IPS DF 6.9 (cell line): ENCODE data around the gene MTF2.

Source experiments
- DNase-seq: peaks from one replicate; pipeline ENCODE4 v3.0.0-alpha.2; 2013; ENCODE audit warnings: low read depth, low spot score
- H3K27ac ChIP-seq: one replicate; pipeline ENCODE4 v1.5.1; 2013; ENCODE audit warnings: low read length, control low read depth
- H3K27me3 ChIP-seq: 2 replicates; pipeline ENCODE4 v1.6.1; 2013; ENCODE audit warnings: mild to moderate bottlenecking, low read length; ENCODE audit not compliant: control insufficient read depth, insufficient read depth
- H3K36me3 ChIP-seq: 2 replicates; pipeline ENCODE4 v1.6.1; 2013; ENCODE audit warnings: low read length; ENCODE audit not compliant: control insufficient read depth, insufficient read depth
- H3K4me1 ChIP-seq: 2 replicates; pipeline ENCODE4 v1.6.1; 2013; ENCODE audit warnings: low read length; ENCODE audit not compliant: control insufficient read depth, insufficient read depth
- H3K4me3 ChIP-seq: 2 replicates; pipeline ENCODE4 v1.5.1; 2013; ENCODE audit warnings: mild to moderate bottlenecking, low read length
- H3K9me3 ChIP-seq: 2 replicates; pipeline ENCODE4 v1.6.1; 2013; ENCODE audit warnings: low read length, inconsistent platforms; ENCODE audit not compliant: control insufficient read depth, insufficient read depth
- WGBS: extraction: QIAGEN DNeasy Blood & Tissue Kit; methylation state at CpG from one replicate; pipeline ENCODE4 v1.1.7; 2013; ENCODE audit warnings: mixed read lengths, missing lambda C conversion rate; ENCODE audit not compliant: insufficient read length, insufficient coverage; 5-methylcytosine and 5-hydroxymethylcytosine counted together

The MTF2 gene

GRCh38 chr1:93109578-93109977 lies 30.5 kb downstream of the MTF2 start:
- no peaks in the 10 kb centered on the region for H3K27me3 ChIP-seq
- no peak for DNase-seq
- H3K4me3 ChIP-seq, result no peak overlapping the region
- no peaks in the 10 kb centered on the region for H3K9me3 ChIP-seq
- H3K36me3 ChIP-seq, result no peaks in the 10 kb centered on the region; the same call in 1 of the 2 replicates
- WGBS, result no CpG with 5 or more reads among the region's 2 CpGs
- H3K4me1 ChIP-seq, result no peaks in the 10 kb centered on the region; the same call in 1 of the 2 replicates
- H3K27ac ChIP-seq, result no peak overlapping the region

- no peaks in the 10 kb centered on the region for H3K27me3 ChIP-seq
- no peaks in the 10 kb centered on the region; the same call in 1 of the 2 replicates for H3K4me1 ChIP-seq
- DNase-seq, result no peak
- WGBS, result no CpG with 5 or more reads among the region's 1 CpG
- H3K9me3 ChIP-seq, result no peaks in the 10 kb centered on the region
- peaks cover 4% of the 10 kb centered on the region; the same call in 1 of the 2 replicates for H3K36me3 ChIP-seq
- H3K4me3 ChIP-seq, result no peak overlapping the region
- no peak overlapping the region for H3K27ac ChIP-seq
Observed at GRCh38 chr1:93111065-93111464, 32.0 kb downstream of the MTF2 start.

- H3K27ac ChIP-seq, result no peak overlapping the region
- H3K27me3 ChIP-seq, result no peaks in the 10 kb centered on the region
- no peaks in the 10 kb centered on the region; the same call in 1 of the 2 replicates for H3K4me1 ChIP-seq
- H3K36me3 ChIP-seq, result peaks cover 4% of the 10 kb centered on the region; the same call in 1 of the 2 replicates
- no peaks in the 10 kb centered on the region for H3K9me3 ChIP-seq
- H3K4me3 ChIP-seq, result no peak overlapping the region
- no peak for DNase-seq
Observed at GRCh38 chr1:93111561-93111960, 32.5 kb downstream of the MTF2 start.

- WGBS, result no CpG with 5 or more reads among the region's 3 CpGs
- no peaks in the 10 kb centered on the region for H3K9me3 ChIP-seq
- H3K4me1 ChIP-seq, result no peaks in the 10 kb centered on the region; the same call in 1 of the 2 replicates
- H3K4me3 ChIP-seq, result no peak overlapping the region
- no peak overlapping the region for H3K27ac ChIP-seq
- peaks cover 4% of the 10 kb centered on the region; the same call in 1 of the 2 replicates for H3K36me3 ChIP-seq
- no peaks in the 10 kb centered on the region for H3K27me3 ChIP-seq
- DNase-seq, result no peak
Observed at GRCh38 chr1:93113127-93113526, 34.0 kb downstream of the MTF2 start.

- WGBS, result no CpG with 5 or more reads among the region's 2 CpGs
- Histone ChIP-seq H3K36me3 (peaks cover 4% of the 10 kb centered on the region; the same call in 1 of the 2 replicates), H3K27ac (no peak overlapping the region), H3K4me1 (no peaks in the 10 kb centered on the region; the same call in 1 of the 2 replicates), H3K27me3 (no peaks in the 10 kb centered on the region), H3K9me3 (no peaks in the 10 kb centered on the region), H3K4me3 (no peak overlapping the region)
- DNase-seq, result no peak
Observed at GRCh38 chr1:93114391-93114790, 35.3 kb downstream of the MTF2 start.

GRCh38 chr1:93120614-93121013 lies 41.5 kb downstream of the MTF2 start:
- Histone ChIP-seq H3K27ac (no peak overlapping the region), H3K36me3 (no peaks in the 10 kb centered on the region; the same call in 1 of the 2 replicates), H3K4me1 (no peaks in the 10 kb centered on the region; the same call in 1 of the 2 replicates), H3K9me3 (no peaks in the 10 kb centered on the region), H3K4me3 (no peak overlapping the region), H3K27me3 (no peaks in the 10 kb centered on the region)
- DNase-seq, result no peak

GRCh38 chr1:93123201-93123783 lies 44.2 kb downstream of the MTF2 start:
- DNase-seq, result no peak
- H3K36me3 ChIP-seq, result no peaks in the 10 kb centered on the region; the same call in 1 of the 2 replicates
- WGBS, result no CpG with 5 or more reads among the region's 4 CpGs

GRCh38 chr1:93124556-93125355 lies 45.7 kb downstream of the MTF2 start:
- no peak overlapping the region for H3K27ac ChIP-seq
- no peaks in the 10 kb centered on the region for H3K27me3 ChIP-seq
- DNase-seq, result no peak
- no peaks in the 10 kb centered on the region for H3K9me3 ChIP-seq
- H3K36me3 ChIP-seq, result no peaks in the 10 kb centered on the region; the same call in 1 of the 2 replicates
- H3K4me3 ChIP-seq, result no peak overlapping the region
- no peaks in the 10 kb centered on the region; the same call in 1 of the 2 replicates for H3K4me1 ChIP-seq
- WGBS, result no CpG with 5 or more reads among the region's 4 CpGs

More at GRCh38 chr1:93123201-93123783, 44.2 kb downstream of the MTF2 start:
- Histone ChIP-seq H3K4me3 (no peak overlapping the region), H3K9me3 (no peaks in the 10 kb centered on the region), H3K27ac (no peak overlapping the region), H3K4me1 (no peaks in the 10 kb centered on the region; the same call in 1 of the 2 replicates), H3K27me3 (no peaks in the 10 kb centered on the region)

- Histone ChIP-seq H3K36me3 (no peaks in the 10 kb centered on the region), H3K27me3 (no peaks in the 10 kb centered on the region), H3K4me3 (no peak overlapping the region), H3K4me1 (no peaks in the 10 kb centered on the region; the same call in 1 of the 2 replicates), H3K9me3 (no peaks in the 10 kb centered on the region), H3K27ac (no peak overlapping the region)
- no peak for DNase-seq
Observed at GRCh38 chr1:93129507-93130099, 50.5 kb downstream of the MTF2 start.

- no peak overlapping the region for H3K27ac ChIP-seq
- peaks cover 8% of the 10 kb centered on the region; the same call in 1 of the 2 replicates for H3K36me3 ChIP-seq
- no peaks in the 10 kb centered on the region for H3K27me3 ChIP-seq
- H3K9me3 ChIP-seq, result no peaks in the 10 kb centered on the region
- DNase-seq, result no peak
- H3K4me3 ChIP-seq, result no peak overlapping the region
- no peaks in the 10 kb centered on the region for H3K4me1 ChIP-seq
Observed at GRCh38 chr1:93132638-93133037, 53.6 kb downstream of the MTF2 start.
